Type B pancreatic cell (in vitro differentiated cells): ENCODE data around the gene THAP4. TPM values are rescaled to one million over a fixed set of nuclear protein-coding genes. Genes with fewer than 3 reads are reported as not detected.

Experiments
- DNase-seq: peaks from one replicate; pipeline ENCODE4 v3.0.0; 2021; ENCODE audit warnings: mixed read lengths; ENCODE audit not compliant: unreplicated experiment; ENCODE audit errors: extremely low spot score
- H3K27ac Mint-ChIP-seq: 2 replicates; pipeline ENCODE4 v1.8.0; 2021; ENCODE audit warnings: mild to moderate bottlenecking, mixed read lengths
- H3K27me3 Mint-ChIP-seq: 2 replicates; pipeline ENCODE4 v1.8.0; 2021; ENCODE audit warnings: mixed read lengths
- H3K36me3 Mint-ChIP-seq: 2 replicates; pipeline ENCODE4 v1.8.0; 2021; ENCODE audit warnings: mixed read lengths
- H3K4me1 Mint-ChIP-seq: one replicate; pipeline ENCODE4 v1.8.0; 2021; ENCODE audit warnings: mixed read lengths; ENCODE audit not compliant: unreplicated experiment
- H3K4me3 Mint-ChIP-seq: 2 replicates; pipeline ENCODE4 v1.8.0; 2021; ENCODE audit warnings: mild to moderate bottlenecking, mixed read lengths
- H3K9me3 Mint-ChIP-seq: 2 replicates; pipeline ENCODE4 v1.8.0; 2021; ENCODE audit warnings: mixed read lengths
- CTCF ChIP-seq: fragments of 200-600 bp; sonication (generic); conservative IDR thresholded peaks from 2 replicates; pipeline ENCODE4 v1.5.0; 2021; ENCODE audit warnings: antibody characterized with exemption, mild to moderate bottlenecking
- total RNA-seq: library from RNA; stranded (reverse); gene quantifications from 2 replicates; pipeline ENCODE4 v1.2.1, GENCODE V29; 2021; ENCODE audit warnings: low replicate concordance

Gene THAP4
- total RNA-seq, 1 donor from 2014 or later = 51.3 TPM

DNA sequence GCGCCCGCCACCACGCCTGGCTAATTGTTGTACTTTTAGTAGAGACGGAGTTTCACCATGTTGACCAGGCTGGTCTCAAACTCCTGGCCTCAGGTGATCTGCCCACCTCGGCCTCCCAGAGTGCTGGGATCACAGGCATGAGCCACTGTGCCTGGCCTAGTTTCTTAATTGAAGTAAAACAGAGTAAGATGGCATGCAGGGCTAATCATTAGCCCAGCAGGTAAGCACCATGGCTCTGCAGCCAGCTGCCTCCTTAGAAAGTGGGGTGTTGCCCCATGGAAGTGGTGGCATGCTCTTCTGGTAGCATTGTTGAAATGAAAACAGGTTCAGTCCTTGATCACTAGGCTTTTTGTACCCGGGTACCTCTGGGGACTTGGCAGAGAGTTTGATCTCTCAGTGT is 13.0 kb upstream of the THAP4 start:
- Mint-ChIP-seq H3K27ac (no peak overlapping the region), H3K4me1 (peaks cover 4% of the 10 kb centered on the region), H3K36me3 (peaks cover 4% of the 10 kb centered on the region), H3K9me3 (no peaks in the 10 kb centered on the region), H3K4me3 (no peak overlapping the region), H3K27me3 (no peaks in the 10 kb centered on the region)
- TF ChIP-seq CTCF = no peak
- no peak for DNase-seq

- TF ChIP-seq CTCF = no peak
- Mint-ChIP-seq H3K27me3 (no peaks in the 10 kb centered on the region), H3K36me3 (peaks cover 4% of the 10 kb centered on the region), H3K4me3 (no peak overlapping the region), H3K27ac (no peak overlapping the region), H3K9me3 (no peaks in the 10 kb centered on the region), H3K4me1 (peaks cover 4% of the 10 kb centered on the region)
- DNase-seq = no peak
Measured at GRCh38 chr2:241649404-241649803, 12.4 kb upstream of the THAP4 start.

DNA sequence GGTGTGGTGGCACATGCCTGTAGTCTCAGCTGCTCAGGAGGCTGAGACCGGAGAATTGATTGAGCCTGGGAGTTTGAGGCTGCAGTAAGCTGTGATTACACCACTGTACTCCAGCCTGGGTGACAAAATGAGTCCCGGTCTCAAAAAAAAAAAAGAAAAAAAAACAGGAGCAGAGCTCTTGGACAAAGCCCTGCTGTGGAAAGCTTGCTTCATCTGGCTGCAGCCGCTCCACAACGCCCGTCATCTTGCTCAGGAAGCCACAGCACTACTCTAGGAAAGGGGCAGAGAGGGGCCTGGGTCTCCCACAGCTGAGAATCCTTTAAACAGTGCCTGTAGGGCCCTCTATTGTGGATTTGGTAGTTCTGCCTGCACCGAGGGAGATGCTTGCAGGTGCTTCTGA is 11.5 kb upstream of the THAP4 start:
- H3K4me1 Mint-ChIP-seq = peaks cover 4% of the 10 kb centered on the region
- H3K9me3 Mint-ChIP-seq = no peaks in the 10 kb centered on the region
- no peak overlapping the region for H3K4me3 Mint-ChIP-seq
- DNase-seq = no peak
- no peak for TF ChIP-seq CTCF
- H3K36me3 Mint-ChIP-seq = peaks cover 4% of the 10 kb centered on the region
- peak overlapping the region; percentile 22 for H3K27ac Mint-ChIP-seq
- H3K27me3 Mint-ChIP-seq = no peaks in the 10 kb centered on the region

DNA sequence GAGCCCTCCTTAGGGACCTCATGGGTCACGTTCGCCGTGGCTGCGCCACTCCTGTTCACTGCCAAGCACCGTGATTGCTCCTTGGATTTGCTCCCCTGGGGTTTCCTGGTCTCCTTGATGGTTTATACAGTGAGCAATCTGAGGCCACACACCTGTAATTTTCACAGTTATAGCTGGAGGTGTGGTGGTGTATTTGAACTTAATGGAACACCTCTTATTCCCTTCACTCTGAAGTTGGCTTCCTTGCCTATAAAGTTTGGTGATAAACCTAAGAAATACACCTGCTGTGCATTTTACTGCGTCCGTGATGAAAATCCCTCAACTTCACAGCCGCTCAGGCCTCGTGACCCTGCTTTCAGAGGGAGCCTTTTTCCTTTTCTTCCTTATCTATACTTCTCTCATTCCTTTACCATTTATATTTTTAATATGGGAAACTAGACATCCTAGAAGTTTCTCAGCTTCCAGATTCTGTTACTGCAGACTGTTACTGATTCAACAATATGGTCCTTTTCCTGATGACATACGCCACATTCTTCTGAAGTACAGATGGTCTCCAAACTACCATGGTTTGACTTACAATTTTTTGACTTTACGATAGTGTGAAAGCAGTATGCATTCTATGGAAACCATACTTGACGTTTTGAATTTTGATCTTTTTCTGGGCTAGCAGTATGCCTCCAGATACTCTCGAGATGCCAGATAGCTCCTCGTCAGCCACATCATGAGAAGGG is 9.1 kb upstream of the THAP4 start:
- Mint-ChIP-seq H3K4me1 (peaks cover 8% of the 10 kb centered on the region), H3K9me3 (no peaks in the 10 kb centered on the region), H3K27ac (peak overlapping the region; percentile 21), H3K4me3 (no peak overlapping the region), H3K27me3 (no peaks in the 10 kb centered on the region), H3K36me3 (peaks cover 3% of the 10 kb centered on the region)
- TF ChIP-seq CTCF = no peak
- no peak for DNase-seq

- H3K27me3 Mint-ChIP-seq = no peaks in the 10 kb centered on the region
- H3K36me3 Mint-ChIP-seq = peaks cover 3% of the 10 kb centered on the region
- no peak for DNase-seq
- H3K27ac Mint-ChIP-seq = no peak overlapping the region
- no peak for TF ChIP-seq CTCF
- H3K4me3 Mint-ChIP-seq = no peak overlapping the region
- peaks cover 16% of the 10 kb centered on the region for H3K4me1 Mint-ChIP-seq
- no peaks in the 10 kb centered on the region for H3K9me3 Mint-ChIP-seq
Measured at GRCh38 chr2:241645056-241645914, 8.3 kb upstream of the THAP4 start.
